ENCODE data around the gene CLPX. TPM values are rescaled to one million over a fixed set of nuclear protein-coding genes. Genes with fewer than 3 reads are reported as not detected.

The CLPX gene
- total and polyA plus RNA-seq, 9 of the 15 experiments (the other 6 are each of a cell fraction or from before 2014, with no cell fraction given): 11.2 to 83.3 (median 51.3) TPM

DNA sequence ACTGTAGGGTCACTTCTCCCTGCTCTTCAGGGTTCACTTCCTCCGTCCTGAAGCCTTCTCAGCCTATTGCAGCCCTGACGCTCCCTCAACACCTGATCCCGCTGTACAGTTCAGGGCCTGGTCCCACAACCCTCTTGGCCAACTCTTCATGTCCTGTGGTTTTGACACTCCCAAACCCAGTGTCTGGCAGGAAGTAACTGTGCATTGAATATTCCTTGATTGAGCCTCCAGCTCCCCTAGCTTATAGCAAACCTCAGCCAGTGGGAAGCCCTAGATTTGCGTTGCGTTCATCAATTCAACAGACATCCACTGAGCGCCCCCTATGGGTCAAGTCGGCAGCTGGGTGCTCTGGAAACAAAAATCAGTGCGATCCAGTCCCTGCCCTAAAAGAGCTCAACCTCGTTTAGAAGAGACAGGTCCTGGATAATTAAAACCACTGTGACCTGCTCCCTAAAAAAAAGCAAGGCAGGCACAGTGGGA is 83.7 kb downstream of the CLPX start (continued):
- TF ChIP-seq, protein P1, sequence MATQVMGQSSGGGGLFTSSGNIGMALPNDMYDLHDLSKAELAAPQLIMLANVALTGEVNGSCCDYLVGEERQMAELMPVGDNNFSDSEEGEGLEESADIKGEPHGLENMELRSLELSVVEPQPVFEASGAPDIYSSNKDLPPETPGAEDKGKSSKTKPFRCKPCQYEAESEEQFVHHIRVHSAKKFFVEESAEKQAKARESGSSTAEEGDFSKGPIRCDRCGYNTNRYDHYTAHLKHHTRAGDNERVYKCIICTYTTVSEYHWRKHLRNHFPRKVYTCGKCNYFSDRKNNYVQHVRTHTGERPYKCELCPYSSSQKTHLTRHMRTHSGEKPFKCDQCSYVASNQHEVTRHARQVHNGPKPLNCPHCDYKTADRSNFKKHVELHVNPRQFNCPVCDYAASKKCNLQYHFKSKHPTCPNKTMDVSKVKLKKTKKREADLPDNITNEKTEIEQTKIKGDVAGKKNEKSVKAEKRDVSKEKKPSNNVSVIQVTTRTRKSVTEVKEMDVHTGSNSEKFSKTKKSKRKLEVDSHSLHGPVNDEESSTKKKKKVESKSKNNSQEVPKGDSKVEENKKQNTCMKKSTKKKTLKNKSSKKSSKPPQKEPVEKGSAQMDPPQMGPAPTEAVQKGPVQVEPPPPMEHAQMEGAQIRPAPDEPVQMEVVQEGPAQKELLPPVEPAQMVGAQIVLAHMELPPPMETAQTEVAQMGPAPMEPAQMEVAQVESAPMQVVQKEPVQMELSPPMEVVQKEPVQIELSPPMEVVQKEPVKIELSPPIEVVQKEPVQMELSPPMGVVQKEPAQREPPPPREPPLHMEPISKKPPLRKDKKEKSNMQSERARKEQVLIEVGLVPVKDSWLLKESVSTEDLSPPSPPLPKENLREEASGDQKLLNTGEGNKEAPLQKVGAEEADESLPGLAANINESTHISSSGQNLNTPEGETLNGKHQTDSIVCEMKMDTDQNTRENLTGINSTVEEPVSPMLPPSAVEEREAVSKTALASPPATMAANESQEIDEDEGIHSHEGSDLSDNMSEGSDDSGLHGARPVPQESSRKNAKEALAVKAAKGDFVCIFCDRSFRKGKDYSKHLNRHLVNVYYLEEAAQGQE (IDR thresholded peaks at IDR 0.05; ENCODE audit: borderline replicate concordance): peak; percentile 36; the same call in 1 of the 2 replicates
- TF ChIP-seq, protein P1 (CRISPR knock-in tag; IDR thresholded peaks at IDR 0.05; ENCODE audit: low read depth): no peak
- TF ChIP-seq HDAC1 (IDR thresholded peaks at IDR 0.05) (0 out of 4 replicates have a peak, but pooled peaks of 1 of the 2 experiments have one; percentile 25), KDM5B (IDR thresholded peaks at IDR 0.05; ENCODE audit: insufficient replicate concordance, low read depth, low read length) (no peak), PTBP1 (IDR thresholded peaks at IDR 0.05; ENCODE audit: low read depth, low read length) (no peak), KDM1A (IDR thresholded peaks at IDR 0.05) (peak; percentile 84 to 85), ZNF124 (CRISPR knock-in tag; IDR thresholded peaks at IDR 0.05) (no peak), SMC3 (conservative IDR thresholded peaks at IDR 0.05; ENCODE audit: insufficient read depth, low read depth, low read length) (peak; percentile 34; the same call in 1 of the 2 replicates), HNRNPL (IDR thresholded peaks at IDR 0.05; ENCODE audit: low read depth, low read length) (no peak), NFIX (CRISPR knock-in tag; IDR thresholded peaks at IDR 0.05; ENCODE audit: low read depth) (no peak), ZNF695 (CRISPR knock-in tag; IDR thresholded peaks at IDR 0.05) (no peak), PHF21A (IDR thresholded peaks at IDR 0.05; ENCODE audit: borderline replicate concordance, low read depth) (peak; percentile 93)

All from K562 (cell line).